Panc1 (cell line): Measurements from ENCODE around the gene ENO1. TPM values are rescaled to one million over a fixed set of nuclear protein-coding genes. Genes with fewer than 3 reads are reported as not detected.
A peak's percentile ranks its signal among the peaks of the same experiment; 100 is the strongest.

Experiments
- ATAC-seq: fragments of 200-7000 bp; cut with Tn5 transposase; 2 replicates; pipeline ENCODE4 v1.9.1; 2020; ENCODE audit warnings: mild to moderate bottlenecking, moderate library complexity
- BruUV-seq: library from RNA; stranded (reverse); fragments of 400-500 nt; replicated peaks from 2 replicates; lab custom pipeline; 2021; lab: Mats Ljungman, UMichigan
- CTCF ChIA-PET: fragments of 300-600 bp; sonication (Branson Sonifier 250); formaldehyde crosslinking; loops from one replicate; lab custom pipeline; 2022; ENCODE audit warnings: antibody characterized with exemption; lab: Charles Lee
- POLR2A ChIA-PET: fragments of 300-600 bp; sonication (Branson Sonifier 250); formaldehyde crosslinking; loops from one replicate; lab custom pipeline; 2022; ENCODE audit warnings: antibody characterized with exemption; lab: Charles Lee
- DNase-seq: peaks from one replicate; pipeline ENCODE4 v3.0.0-alpha.2; 2010; ENCODE audit warnings: low read depth, low spot score
- H3K27ac ChIP-seq: 2 replicates; pipeline ENCODE4 v1.5.1; 2011; ENCODE audit warnings: mild to moderate bottlenecking, low read length, inconsistent platforms
- H3K27me3 ChIP-seq: fragments of 200-500 bp; sonication (Bioruptor generic); 2 replicates; pipeline ENCODE4 v1.6.0; 2014; ENCODE audit warnings: low read length, inconsistent platforms; ENCODE audit not compliant: control insufficient read depth, insufficient read depth
- H3K36me3 ChIP-seq: fragments of 200-500 bp; sonication (Bioruptor generic); 2 replicates; pipeline ENCODE4 v1.5.1; 2014; ENCODE audit warnings: inconsistent platforms, mild to moderate bottlenecking, low read length, moderate library complexity; ENCODE audit not compliant: control insufficient read depth, insufficient read depth
- H3K4me1 ChIP-seq: 2 replicates; pipeline ENCODE4 v1.5.1; 2011; ENCODE audit warnings: inconsistent platforms, mild to moderate bottlenecking, low read length, moderate library complexity; ENCODE audit not compliant: control insufficient read depth, insufficient read depth
- H3K4me3 ChIP-seq, 2 experiments: 2 replicates each; pipeline ENCODE4 v1.5.1; 2011 to 2012; ENCODE audit warnings: low read depth in 2 of 2, low read length in 2 of 2, mild to moderate bottlenecking in 2 of 2, inconsistent platforms in 1 of 2, moderate library complexity in 1 of 2
- H3K9me3 ChIP-seq: fragments of 200-500 bp; sonication (Bioruptor generic); 2 replicates; pipeline ENCODE4 v1.5.1; 2014; ENCODE audit warnings: low read depth, mild to moderate bottlenecking, inconsistent platforms, low read length, moderate library complexity; ENCODE audit not compliant: control insufficient read depth, insufficient read depth
- POLR2AphosphoS5 ChIP-seq: IDR thresholded peaks from 2 replicates; pipeline ENCODE4 v1.6.1; 2012; ENCODE audit warnings: mild to moderate bottlenecking, low read depth, low read length, moderate library complexity
- SIN3A ChIP-seq: IDR thresholded peaks from 2 replicates; pipeline ENCODE4 v1.6.1; 2012; ENCODE audit warnings: low read depth, mild to moderate bottlenecking, low read length, moderate library complexity, borderline replicate concordance; ENCODE audit not compliant: insufficient read depth
- TCF7L2 ChIP-seq: IDR thresholded peaks from 2 replicates; pipeline ENCODE4 v1.6.1; 2011; ENCODE audit warnings: mild to moderate bottlenecking, low read depth, low read length, inconsistent platforms
- in situ Hi-C: cut with HindIII; loops from 2 replicates; pipeline ENCODE4 v1.10.0; 2016; ENCODE audit warnings: low sequenced_read_pairs, low pct_unique_long_range_greater_than_20kb
- intact Hi-C: fragments of 100-400 bp; cut with micrococcal nuclease; formaldehyde crosslinking; loops from one replicate; pipeline ENCODE4 v1.10.0; 2022; ENCODE audit not compliant: unreplicated experiment
- total RNA-seq: library from RNA; stranded (reverse); gene quantifications from one replicate; pipeline ENCODE4 v1.2.1, GENCODE V29; 2021; ENCODE audit not compliant: unreplicated experiment
- TF ChIP-seq, protein P1 (sequence below), 2 experiments: IDR thresholded peaks; 2 replicates each; pipeline ENCODE4 v1.6.1; 2011 to 2012; ENCODE audit warnings: low read depth in 2 of 2, control low read depth in 1 of 2, low read length in 1 of 2, mild to moderate bottlenecking in 1 of 2, moderate library complexity in 1 of 2; ENCODE audit not compliant: insufficient read depth in 1 of 2
- TF ChIP-seq, protein P2 (sequence below): fragments of 450-650 bp; IDR thresholded peaks from 2 replicates; pipeline ENCODE4 v1.5.1; 2017; ENCODE audit warnings: mild to moderate bottlenecking

The ENO1 gene
- total RNA-seq, 1 experiment from 2014 or later, result 2,480 TPM

DNA sequence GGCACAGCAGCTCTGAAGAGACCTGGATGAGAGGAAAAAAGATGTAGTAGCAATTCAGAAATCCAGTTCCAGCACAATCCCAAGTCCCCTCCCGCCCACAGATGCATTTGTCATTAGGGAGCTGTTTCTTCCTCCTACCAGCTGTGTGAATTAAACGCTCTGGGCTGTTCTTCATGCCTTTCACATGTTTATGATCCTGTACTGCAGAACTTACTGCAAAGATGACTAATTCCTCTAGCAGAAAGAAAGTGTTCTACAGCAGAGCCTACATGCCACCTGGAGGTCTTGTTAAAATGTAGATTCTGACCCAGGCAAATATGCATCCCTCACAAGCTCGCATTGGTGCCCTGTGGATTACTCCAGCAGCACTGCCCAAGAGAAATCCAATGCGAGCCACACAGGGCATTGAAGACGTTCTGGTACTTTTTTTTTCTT is 6.5 kb downstream of the ENO1 start:
- no TSS peak for BruUV-seq
- CTCF ChIA-PET, result no interaction called here
- Histone ChIP-seq H3K27ac (peak overlapping the region; percentile 100), H3K27me3 (no peaks in the 10 kb centered on the region), H3K4me1 (peaks cover 76% of the 10 kb centered on the region), H3K4me3 (no peak overlapping the region; a peak in 1 of 4 replicates), H3K36me3 (peaks cover 68% of the 10 kb centered on the region), H3K9me3 (no peaks in the 10 kb centered on the region)
- no peak for DNase-seq
- ATAC-seq, result no peak
- in situ Hi-C loops (no loop called here), intact Hi-C loops (no loop called here)
- no peak for TF ChIP-seq TCF7L2
- peak; percentile 50; the same call in 1 of the 2 replicates for TF ChIP-seq POLR2AphosphoS5
- POLR2A ChIA-PET, result no interaction called here

DNA sequence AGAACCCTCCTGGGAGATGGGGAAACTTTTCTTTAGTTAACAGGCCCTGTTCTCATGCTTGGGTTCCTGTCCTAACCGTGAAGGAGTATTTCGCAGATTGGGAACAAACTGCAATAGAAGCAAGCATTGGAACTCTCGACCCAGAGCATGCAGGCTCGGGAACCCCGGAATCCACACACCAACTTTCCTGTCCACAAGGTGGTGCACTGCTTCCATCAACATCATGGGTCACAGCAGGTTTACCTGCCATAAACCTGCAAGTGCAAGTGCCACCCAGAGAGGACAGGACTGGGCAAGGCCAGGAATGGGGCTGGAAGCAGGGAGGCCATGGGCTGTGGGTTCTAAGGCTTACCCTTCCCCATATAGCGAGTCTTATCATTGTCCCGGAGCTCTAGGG is 6.9 kb downstream of the ENO1 start:
- H3K27me3 ChIP-seq, result no peaks in the 10 kb centered on the region
- peaks cover 70% of the 10 kb centered on the region for H3K36me3 ChIP-seq
- ChIA-PET POLR2A (no interaction called here), CTCF (no interaction called here)
- no peak for DNase-seq
- no peaks in the 10 kb centered on the region for H3K9me3 ChIP-seq
- intact Hi-C loops, result no loop called here
- ATAC-seq, result no peak
- peak overlapping the region; percentile 100 for H3K27ac ChIP-seq
- in situ Hi-C loops, result no loop called here
- TF ChIP-seq, protein P1, sequence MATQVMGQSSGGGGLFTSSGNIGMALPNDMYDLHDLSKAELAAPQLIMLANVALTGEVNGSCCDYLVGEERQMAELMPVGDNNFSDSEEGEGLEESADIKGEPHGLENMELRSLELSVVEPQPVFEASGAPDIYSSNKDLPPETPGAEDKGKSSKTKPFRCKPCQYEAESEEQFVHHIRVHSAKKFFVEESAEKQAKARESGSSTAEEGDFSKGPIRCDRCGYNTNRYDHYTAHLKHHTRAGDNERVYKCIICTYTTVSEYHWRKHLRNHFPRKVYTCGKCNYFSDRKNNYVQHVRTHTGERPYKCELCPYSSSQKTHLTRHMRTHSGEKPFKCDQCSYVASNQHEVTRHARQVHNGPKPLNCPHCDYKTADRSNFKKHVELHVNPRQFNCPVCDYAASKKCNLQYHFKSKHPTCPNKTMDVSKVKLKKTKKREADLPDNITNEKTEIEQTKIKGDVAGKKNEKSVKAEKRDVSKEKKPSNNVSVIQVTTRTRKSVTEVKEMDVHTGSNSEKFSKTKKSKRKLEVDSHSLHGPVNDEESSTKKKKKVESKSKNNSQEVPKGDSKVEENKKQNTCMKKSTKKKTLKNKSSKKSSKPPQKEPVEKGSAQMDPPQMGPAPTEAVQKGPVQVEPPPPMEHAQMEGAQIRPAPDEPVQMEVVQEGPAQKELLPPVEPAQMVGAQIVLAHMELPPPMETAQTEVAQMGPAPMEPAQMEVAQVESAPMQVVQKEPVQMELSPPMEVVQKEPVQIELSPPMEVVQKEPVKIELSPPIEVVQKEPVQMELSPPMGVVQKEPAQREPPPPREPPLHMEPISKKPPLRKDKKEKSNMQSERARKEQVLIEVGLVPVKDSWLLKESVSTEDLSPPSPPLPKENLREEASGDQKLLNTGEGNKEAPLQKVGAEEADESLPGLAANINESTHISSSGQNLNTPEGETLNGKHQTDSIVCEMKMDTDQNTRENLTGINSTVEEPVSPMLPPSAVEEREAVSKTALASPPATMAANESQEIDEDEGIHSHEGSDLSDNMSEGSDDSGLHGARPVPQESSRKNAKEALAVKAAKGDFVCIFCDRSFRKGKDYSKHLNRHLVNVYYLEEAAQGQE (IDR thresholded peaks at IDR 0.05; ENCODE audit: insufficient read depth in 1 of 2, low read depth in 2 of 2, low read length in 1 of 2), result no peak
- TF ChIP-seq SIN3A, result no peak
- TF ChIP-seq TCF7L2, result no peak
- TF ChIP-seq, protein P2, sequence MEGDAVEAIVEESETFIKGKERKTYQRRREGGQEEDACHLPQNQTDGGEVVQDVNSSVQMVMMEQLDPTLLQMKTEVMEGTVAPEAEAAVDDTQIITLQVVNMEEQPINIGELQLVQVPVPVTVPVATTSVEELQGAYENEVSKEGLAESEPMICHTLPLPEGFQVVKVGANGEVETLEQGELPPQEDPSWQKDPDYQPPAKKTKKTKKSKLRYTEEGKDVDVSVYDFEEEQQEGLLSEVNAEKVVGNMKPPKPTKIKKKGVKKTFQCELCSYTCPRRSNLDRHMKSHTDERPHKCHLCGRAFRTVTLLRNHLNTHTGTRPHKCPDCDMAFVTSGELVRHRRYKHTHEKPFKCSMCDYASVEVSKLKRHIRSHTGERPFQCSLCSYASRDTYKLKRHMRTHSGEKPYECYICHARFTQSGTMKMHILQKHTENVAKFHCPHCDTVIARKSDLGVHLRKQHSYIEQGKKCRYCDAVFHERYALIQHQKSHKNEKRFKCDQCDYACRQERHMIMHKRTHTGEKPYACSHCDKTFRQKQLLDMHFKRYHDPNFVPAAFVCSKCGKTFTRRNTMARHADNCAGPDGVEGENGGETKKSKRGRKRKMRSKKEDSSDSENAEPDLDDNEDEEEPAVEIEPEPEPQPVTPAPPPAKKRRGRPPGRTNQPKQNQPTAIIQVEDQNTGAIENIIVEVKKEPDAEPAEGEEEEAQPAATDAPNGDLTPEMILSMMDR, result peak; percentile 71
- TF ChIP-seq POLR2AphosphoS5, result peak; percentile 27; the same call in 1 of the 2 replicates
- H3K4me1 ChIP-seq, result peaks cover 76% of the 10 kb centered on the region
- H3K4me3 ChIP-seq, result no peak overlapping the region; a peak in 1 of 4 replicates
- no TSS peak for BruUV-seq
